H9 (cell line): ENCODE measurements around the gene TM9SF3. TPM values are rescaled to one million over a fixed set of nuclear protein-coding genes. Genes with fewer than 3 reads are reported as not detected.

Experiments
- DNase-seq: peaks from one replicate; pipeline ENCODE4 v3.0.0-alpha.2; 2017
- H2AFZ ChIP-seq: one replicate; pipeline ENCODE4 v1.6.1; 2013; ENCODE audit warnings: mild to moderate bottlenecking, low read length, control low read depth, moderate library complexity
- H2AK5ac ChIP-seq: 2 replicates; pipeline ENCODE4 v1.6.1; 2013; ENCODE audit warnings: low read length, control low read depth, mixed read lengths; ENCODE audit not compliant: insufficient read length
- H2BK120ac ChIP-seq: one replicate; pipeline ENCODE4 v1.6.1; 2013; ENCODE audit warnings: low read depth, mild to moderate bottlenecking, low read length, control low read depth, inconsistent platforms; ENCODE audit not compliant: poor library complexity, severe bottlenecking
- H2BK12ac ChIP-seq: 2 replicates; pipeline ENCODE4 v1.6.1; 2013; ENCODE audit warnings: low read length, control low read depth, mixed read lengths, low read depth; ENCODE audit not compliant: insufficient read length
- H2BK15ac ChIP-seq: 2 replicates; pipeline ENCODE4 v1.6.1; 2013; ENCODE audit warnings: low read depth, low read length, control low read depth
- H2BK20ac ChIP-seq: one replicate; pipeline ENCODE4 v1.6.1; 2013; ENCODE audit warnings: low read depth, mild to moderate bottlenecking, low read length, control low read depth, inconsistent platforms; ENCODE audit not compliant: poor library complexity, severe bottlenecking
- H2BK5ac ChIP-seq: 2 replicates; pipeline ENCODE4 v1.6.1; 2013; ENCODE audit warnings: low read length, control low read depth, mixed read lengths; ENCODE audit not compliant: insufficient read length
- H3K14ac ChIP-seq: 2 replicates; pipeline ENCODE4 v1.6.1; 2013; ENCODE audit warnings: low read length, control low read depth; ENCODE audit not compliant: insufficient read depth
- H3K18ac ChIP-seq: 2 replicates; pipeline ENCODE4 v1.6.1; 2013; ENCODE audit warnings: low read depth, mild to moderate bottlenecking, mixed read lengths, low read length, control low read depth; ENCODE audit not compliant: insufficient read length
- H3K23ac ChIP-seq: 2 replicates; pipeline ENCODE4 v1.6.1; 2013; ENCODE audit warnings: low read length, control low read depth, mixed read lengths, low read depth; ENCODE audit not compliant: insufficient read length
- H3K23me2 ChIP-seq: 2 replicates; pipeline ENCODE4 v1.6.1; 2013; ENCODE audit warnings: low read depth, mild to moderate bottlenecking, mixed read lengths, low read length, control low read depth; ENCODE audit not compliant: insufficient read length, poor library complexity, severe bottlenecking
- H3K27ac ChIP-seq: 2 replicates; pipeline ENCODE4 v1.5.1; 2013; ENCODE audit warnings: low read length, control low read depth, mixed read lengths, low read depth; ENCODE audit not compliant: insufficient read length
- H3K27me3 ChIP-seq: 2 replicates; pipeline ENCODE4 v1.6.1; 2013; ENCODE audit warnings: low read length, control low read depth, inconsistent platforms; ENCODE audit not compliant: insufficient read depth
- H3K4ac ChIP-seq: 2 replicates; pipeline ENCODE4 v1.6.1; 2013; ENCODE audit warnings: low read depth, mild to moderate bottlenecking, control low read depth, inconsistent platforms, low read length, moderate library complexity
- H3K4me1 ChIP-seq: 2 replicates; pipeline ENCODE4 v1.6.1; 2013; ENCODE audit warnings: low read length, control low read depth, inconsistent platforms; ENCODE audit not compliant: insufficient read depth
- H3K4me2 ChIP-seq: 2 replicates; pipeline ENCODE4 v1.6.1; 2013; ENCODE audit warnings: low read length, control low read depth, mixed read lengths; ENCODE audit not compliant: insufficient read length, insufficient read depth
- H3K56ac ChIP-seq: 2 replicates; pipeline ENCODE4 v1.6.1; 2013; ENCODE audit warnings: low read depth, mild to moderate bottlenecking, mixed read lengths, low read length, control low read depth; ENCODE audit not compliant: insufficient read length
- H3K79me1 ChIP-seq: 2 replicates; pipeline ENCODE4 v1.6.1; 2013; ENCODE audit warnings: low read depth, mild to moderate bottlenecking, moderate library complexity, low read length, control low read depth, inconsistent platforms; ENCODE audit not compliant: insufficient read depth, poor library complexity, severe bottlenecking
- H3K79me2 ChIP-seq: 2 replicates; pipeline ENCODE4 v1.6.1; 2013; ENCODE audit warnings: low read length, control low read depth, inconsistent platforms; ENCODE audit not compliant: insufficient read depth
- H3K9ac ChIP-seq: 2 replicates; pipeline ENCODE4 v1.6.1; 2013; ENCODE audit warnings: low read length, control low read depth, mixed read lengths; ENCODE audit not compliant: insufficient read length; ENCODE audit errors: extremely low read depth
- H3K9me3 ChIP-seq: one replicate; pipeline ENCODE4 v1.6.1; 2013; ENCODE audit warnings: low read depth, low read length, inconsistent platforms; ENCODE audit not compliant: control insufficient read depth
- H3T11ph ChIP-seq: one replicate; pipeline ENCODE4 v1.6.1; 2013; ENCODE audit warnings: mild to moderate bottlenecking, low read length, control low read depth, inconsistent platforms
- H4K20me1 ChIP-seq: one replicate; pipeline ENCODE4 v1.6.1; 2013; ENCODE audit not compliant: control insufficient read depth, insufficient read length, insufficient read depth
- H4K5ac ChIP-seq: 2 replicates; pipeline ENCODE4 v1.6.1; 2013; ENCODE audit warnings: low read depth, mild to moderate bottlenecking, mixed read lengths, low read length, control low read depth; ENCODE audit not compliant: insufficient read length
- H4K8ac ChIP-seq: replicated peaks from 2 replicates; pipeline ENCODE4 v1.6.1; 2013; ENCODE audit warnings: low read length, control low read depth, mixed read lengths, low read depth; ENCODE audit not compliant: insufficient read length
- H4K91ac ChIP-seq: 2 replicates; pipeline ENCODE4 v1.6.1; 2013; ENCODE audit warnings: low read depth, mild to moderate bottlenecking, moderate library complexity, mixed read lengths, low read length, control low read depth; ENCODE audit not compliant: insufficient read length
- H3K27ac Mint-ChIP-seq, 3 experiments: 2 replicates in 2 of 3; 3 replicates in 1 of 3; pipeline ENCODE4 v1.8.0; 2020 to 2021; ENCODE audit warnings: mixed read lengths in 3 of 3, mild to moderate bottlenecking in 1 of 3, moderate library complexity in 1 of 3
- H3K27me3 Mint-ChIP-seq: 2 replicates; pipeline ENCODE4 v1.8.0; 2021; ENCODE audit warnings: low read depth, mild to moderate bottlenecking, moderate library complexity, mixed read lengths
- H3K36me3 Mint-ChIP-seq, 3 experiments: 2 replicates in 2 of 3; 3 replicates in 1 of 3; pipeline ENCODE4 v1.8.0; 2020 to 2021; ENCODE audit warnings: low read depth in 3 of 3, mixed read lengths in 3 of 3; ENCODE audit not compliant: insufficient read depth in 1 of 3
- H3K4me1 Mint-ChIP-seq, 2 experiments: 2 replicates each; pipeline ENCODE4 v1.8.0; 2020; ENCODE audit warnings: mixed read lengths in 2 of 2
- H3K4me3 Mint-ChIP-seq, 2 experiments: 2 replicates in 1 of 2; 3 replicates in 1 of 2; pipeline ENCODE4 v1.8.0; 2020 to 2021; ENCODE audit warnings: mild to moderate bottlenecking in 2 of 2, mixed read lengths in 2 of 2, moderate library complexity in 1 of 2
- H3K9me3 Mint-ChIP-seq, 2 experiments: 2 replicates in 1 of 2; 3 replicates in 1 of 2; pipeline ENCODE4 v1.8.0; 2020; ENCODE audit warnings: mild to moderate bottlenecking in 2 of 2, mixed read lengths in 2 of 2, moderate library complexity in 1 of 2
- WGBS: extraction: QIAGEN DNeasy Blood & Tissue Kit; methylation state at CpG from one replicate; pipeline ENCODE4 v1.1.7; 2013; ENCODE audit warnings: missing lambda C conversion rate, low lambda C conversion rate, mixed read lengths; ENCODE audit not compliant: insufficient read length; ENCODE audit errors: extremely low coverage; 5-methylcytosine and 5-hydroxymethylcytosine counted together
- total RNA-seq: library from RNA; stranded (reverse); gene quantifications from 2 replicates; pipeline ENCODE4 v1.2.1, GENCODE V29; 2021
- TF ChIP-seq, protein P1 (sequence below): fragments of 200-600 bp; sonication (generic); conservative IDR thresholded peaks from 3 replicates; pipeline ENCODE4 v1.8.0; 2021; ENCODE audit warnings: antibody characterized with exemption, mild to moderate bottlenecking

The TM9SF3 gene
- total RNA-seq, 1 experiment from 2014 or later, result 120 TPM

DNA sequence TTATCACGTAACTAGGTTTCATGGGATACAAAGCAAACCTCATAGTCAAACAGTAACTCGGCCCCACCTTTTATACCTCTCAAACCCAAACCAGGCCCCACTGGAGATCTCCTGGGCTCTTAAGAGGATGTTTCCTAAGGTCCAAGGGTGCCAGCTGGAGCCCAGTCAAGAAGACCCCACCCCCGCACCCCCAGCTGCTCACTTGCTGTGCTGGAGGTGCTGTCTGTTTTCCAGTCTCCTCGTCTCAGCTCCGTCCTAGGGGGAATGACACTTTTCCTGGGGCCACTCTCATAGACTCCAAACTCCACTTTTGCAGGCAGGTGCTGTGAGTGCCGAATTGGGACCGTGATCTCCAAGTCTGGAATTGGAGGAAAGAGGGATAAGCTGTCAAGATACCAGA is 22.7 kb upstream of the TM9SF3 start:
- Histone ChIP-seq H3K4me2 (no peak overlapping the region), H4K8ac (no peak overlapping the region), H3K23ac (no peak overlapping the region), H2BK12ac (no peak overlapping the region), H2BK20ac (no peak overlapping the region), H3K56ac (no peak overlapping the region), H3K14ac (no peak overlapping the region; the same call in 1 of the 2 replicates), H3T11ph (no peak overlapping the region), H3K9ac (no peak overlapping the region), H4K5ac (no peak overlapping the region), H3K79me1 (no peaks in the 10 kb centered on the region), H2BK120ac (no peak overlapping the region), H2AFZ (no peak overlapping the region), H3K4ac (no peak overlapping the region), H3K9me3 (no peaks in the 10 kb centered on the region), H3K27me3 (no peaks in the 10 kb centered on the region), H4K20me1 (no peaks in the 10 kb centered on the region), H2BK5ac (no peak overlapping the region), H3K18ac (no peak overlapping the region), H2AK5ac (no peak overlapping the region), H3K4me1 (no peaks in the 10 kb centered on the region), H2BK15ac (no peak overlapping the region), H3K23me2 (no peaks in the 10 kb centered on the region), H3K27ac (no peak overlapping the region), H3K79me2 (no peaks in the 10 kb centered on the region), H4K91ac (no peak overlapping the region)
- Mint-ChIP-seq H3K4me1 (peaks cover 10 to 15% of the 10 kb centered on the region in 2 experiments), H3K27ac (no peak overlapping the region), H3K9me3 (no peaks in the 10 kb centered on the region), H3K36me3 (no peaks in the 10 kb centered on the region), H3K4me3 (no peak overlapping the region), H3K27me3 (no peaks in the 10 kb centered on the region)
- TF ChIP-seq, protein P1, sequence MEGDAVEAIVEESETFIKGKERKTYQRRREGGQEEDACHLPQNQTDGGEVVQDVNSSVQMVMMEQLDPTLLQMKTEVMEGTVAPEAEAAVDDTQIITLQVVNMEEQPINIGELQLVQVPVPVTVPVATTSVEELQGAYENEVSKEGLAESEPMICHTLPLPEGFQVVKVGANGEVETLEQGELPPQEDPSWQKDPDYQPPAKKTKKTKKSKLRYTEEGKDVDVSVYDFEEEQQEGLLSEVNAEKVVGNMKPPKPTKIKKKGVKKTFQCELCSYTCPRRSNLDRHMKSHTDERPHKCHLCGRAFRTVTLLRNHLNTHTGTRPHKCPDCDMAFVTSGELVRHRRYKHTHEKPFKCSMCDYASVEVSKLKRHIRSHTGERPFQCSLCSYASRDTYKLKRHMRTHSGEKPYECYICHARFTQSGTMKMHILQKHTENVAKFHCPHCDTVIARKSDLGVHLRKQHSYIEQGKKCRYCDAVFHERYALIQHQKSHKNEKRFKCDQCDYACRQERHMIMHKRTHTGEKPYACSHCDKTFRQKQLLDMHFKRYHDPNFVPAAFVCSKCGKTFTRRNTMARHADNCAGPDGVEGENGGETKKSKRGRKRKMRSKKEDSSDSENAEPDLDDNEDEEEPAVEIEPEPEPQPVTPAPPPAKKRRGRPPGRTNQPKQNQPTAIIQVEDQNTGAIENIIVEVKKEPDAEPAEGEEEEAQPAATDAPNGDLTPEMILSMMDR, result no peak
- WGBS, result no CpG with 5 or more reads among the region's 7 CpGs
- no peak for DNase-seq
